Purkinje cell (primary cell): ENCODE measurements around the gene STT3A. TPM values are rescaled to one million over a fixed set of nuclear protein-coding genes. Genes with fewer than 3 reads are reported as not detected.

Experiments
- polyA plus RNA-seq: library from polyadenylated mRNA; unstranded; fragments of >200 nt; fragmentation: Nextera tagmentation; gene quantifications from 2 replicates; pipeline ENCODE4 v1.2.1, GENCODE V29; 2014

STT3A gene
- 38.0 and 48.2 TPM in 2 replicates for polyA plus RNA-seq

GRCh38 chr11:125592305-125593113, at the start of gene STT3A:
Gene STT3A, plus strand, starts transcription at chr11:125592852. Its CDS starts 3,064 bp downstream, at chr11:125595916.

DNA sequence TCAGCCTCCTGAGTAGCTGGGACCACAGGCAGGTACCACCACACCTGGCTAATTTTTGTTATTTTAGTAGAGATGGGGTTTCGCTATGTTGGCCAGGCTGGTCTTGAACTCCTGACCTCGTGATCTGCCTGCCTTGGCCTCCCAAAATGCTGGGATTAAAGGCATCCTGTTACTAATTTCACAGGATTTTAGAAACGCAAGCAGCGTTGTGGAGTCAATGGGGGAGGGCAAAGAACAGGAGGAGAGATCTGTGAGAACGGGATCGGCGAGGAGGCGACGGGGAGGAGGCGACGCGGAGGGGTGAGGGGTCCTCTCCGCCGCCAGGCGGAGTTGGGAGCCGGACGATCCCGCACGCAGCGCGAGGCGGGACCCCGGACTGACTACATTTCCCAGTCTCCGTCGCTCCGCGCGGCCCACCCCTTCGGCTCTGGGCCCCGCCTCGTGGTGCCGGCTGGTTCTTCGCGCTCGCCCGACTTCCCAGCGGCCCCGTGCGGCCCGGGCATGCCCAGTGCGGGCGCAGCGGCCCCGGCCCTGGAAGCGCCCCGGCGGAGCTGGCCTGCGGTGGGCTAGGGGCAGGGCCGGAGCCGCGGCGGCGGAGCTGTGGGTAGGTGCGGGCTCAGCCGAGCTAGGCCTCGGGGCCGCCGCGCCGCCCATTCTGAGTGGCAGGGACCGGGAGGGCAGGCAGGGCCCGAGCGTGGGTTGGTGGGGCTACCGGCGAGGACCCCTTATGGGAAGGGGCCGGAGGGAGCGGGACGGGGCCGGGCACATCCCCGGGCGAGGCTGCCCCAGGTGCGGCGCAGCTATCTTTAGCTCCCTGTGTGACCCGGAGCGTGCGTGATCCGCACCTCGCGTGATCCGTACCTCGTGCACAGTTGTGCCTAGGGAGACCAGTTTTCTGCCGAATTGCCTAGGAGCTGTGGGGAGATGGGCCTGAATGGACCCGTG, 23.4 kb upstream of the STT3A start, which contains the start of gene EI24:
Gene EI24 (plus strand): TSS at position 508 of the 945 bp plus-strand sequence. CDS start 3,051 bp downstream, outside the sequence.

GRCh38 chr11:125624756-125625213, 32.1 kb downstream of the STT3A start, which contains the start of gene CHEK1:
Gene CHEK1, plus strand, starts transcription at chr11:125625163. Its CDS starts 1,606 bp downstream, at chr11:125626769.

Other genes starting within 250 kb of the STT3A start
- gene FEZ1, start 96.6 kb upstream of the STT3A start, polyA plus RNA-seq: 148 and 164 TPM in 2 replicates
- 25.6 and 40.4 TPM in 2 replicates for gene EI24, start 23.4 kb upstream of the STT3A start, polyA plus RNA-seq
- gene CHEK1, start 32.3 kb downstream of the STT3A start, polyA plus RNA-seq: 1.5 TPM in 1 of 2 replicates, not detected in the other
- gene ACRV1, start 88.0 kb downstream of the STT3A start, polyA plus RNA-seq: 0.56 and 2.2 TPM in 2 replicates
- not detected in 2 replicates for gene PATE1, start 153.4 kb downstream of the STT3A start, polyA plus RNA-seq
- not detected in 2 replicates for gene PATE2, start 186.0 kb downstream of the STT3A start, polyA plus RNA-seq
- not detected in 2 replicates for gene PATE3, start 195.3 kb downstream of the STT3A start, polyA plus RNA-seq
- not detected in 2 replicates for gene PATE4, start 240.5 kb downstream of the STT3A start, polyA plus RNA-seq